Parathyroid adenoma (tissue), 2 donors: ENCODE data around the gene SUCO.

Source experiments
- H2AFZ ChIP-seq: fragments of 300-600 bp; sonication (generic); one replicate; pipeline ENCODE4 v1.7.0; 2017; ENCODE audit warnings: antibody characterized with exemption, mild to moderate bottlenecking
- H3K27ac ChIP-seq: fragments of 300-600 bp; sonication (generic); one replicate; pipeline ENCODE4 v1.7.0; 2017
- H3K27me3 ChIP-seq: fragments of 300-600 bp; sonication (generic); one replicate; pipeline ENCODE4 v1.7.0; 2017; ENCODE audit warnings: low read length; ENCODE audit not compliant: control insufficient read depth, insufficient read depth
- H3K36me3 ChIP-seq: fragments of 300-600 bp; sonication (generic); one replicate; pipeline ENCODE4 v1.7.0; 2017; ENCODE audit warnings: low read length; ENCODE audit not compliant: control insufficient read depth, insufficient read depth
- H3K4me1 ChIP-seq: fragments of 300-600 bp; sonication (generic); one replicate; pipeline ENCODE4 v1.7.0; 2017; ENCODE audit warnings: control low read depth
- H3K4me2 ChIP-seq: fragments of 300-600 bp; sonication (generic); one replicate; pipeline ENCODE4 v1.7.0; 2017; ENCODE audit warnings: low read length
- H3K4me3 ChIP-seq: fragments of 300-600 bp; sonication (generic); one replicate; pipeline ENCODE4 v1.7.0; 2017; ENCODE audit warnings: low read depth, low read length
- H3K79me2 ChIP-seq: fragments of 300-600 bp; sonication (generic); one replicate; pipeline ENCODE4 v1.7.0; 2017; ENCODE audit warnings: control low read depth
- H3K9ac ChIP-seq: fragments of 300-600 bp; sonication (generic); one replicate; pipeline ENCODE4 v1.7.0; 2017; ENCODE audit warnings: mild to moderate bottlenecking
- H3K9me3 ChIP-seq: fragments of 300-600 bp; sonication (generic); one replicate; pipeline ENCODE4 v1.7.0; 2017; ENCODE audit warnings: low read length; ENCODE audit not compliant: control insufficient read depth
- CTCF ChIP-seq: fragments of 300-600 bp; sonication (generic); IDR thresholded peaks from one replicate; pipeline ENCODE4 v1.7.0; 2017; ENCODE audit warnings: antibody characterized with exemption, mild to moderate bottlenecking
- donor health status: primary hyperparathyroidism.

The SUCO gene

GRCh38 chr1:172630868-172631267, 97.9 kb downstream of the SUCO start:
- H3K4me1 ChIP-seq: no peaks in the 10 kb centered on the region
- H3K36me3 ChIP-seq: no peaks in the 10 kb centered on the region
- H3K79me2 ChIP-seq: no peaks in the 10 kb centered on the region
- H3K27me3 ChIP-seq: no peaks in the 10 kb centered on the region
- no peak overlapping the region for H3K27ac ChIP-seq
- no peak overlapping the region for H3K9ac ChIP-seq
- TF ChIP-seq CTCF: no peak
- no peak overlapping the region for H3K4me2 ChIP-seq
- no peak overlapping the region for H3K4me3 ChIP-seq
- no peak overlapping the region for H2AFZ ChIP-seq
- no peaks in the 10 kb centered on the region for H3K9me3 ChIP-seq

DNA sequence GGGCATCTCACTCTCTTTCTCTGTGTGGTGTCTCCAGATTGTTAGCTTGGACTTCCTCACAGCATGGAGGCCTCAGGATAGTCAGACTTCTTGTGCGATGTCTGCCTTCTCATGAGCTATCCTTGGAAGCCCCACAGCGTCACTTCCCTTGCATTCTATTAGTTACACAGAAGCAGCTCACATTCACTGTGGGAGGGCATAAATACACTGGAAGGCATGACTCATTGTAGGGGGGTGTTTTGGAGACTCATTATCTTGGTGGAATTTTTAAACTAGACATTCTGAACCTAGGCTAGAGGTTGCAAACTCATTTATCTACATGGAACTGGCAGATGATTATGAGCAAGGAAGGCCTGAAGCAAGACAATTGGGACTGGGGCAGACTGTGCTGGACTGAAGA, 104.6 kb downstream of the SUCO start:
- Histone ChIP-seq H3K9me3 (no peaks in the 10 kb centered on the region), H2AFZ (no peak overlapping the region), H3K4me1 (no peaks in the 10 kb centered on the region), H3K79me2 (no peaks in the 10 kb centered on the region), H3K27me3 (no peaks in the 10 kb centered on the region), H3K4me2 (no peak overlapping the region), H3K9ac (no peak overlapping the region), H3K4me3 (no peak overlapping the region), H3K36me3 (no peaks in the 10 kb centered on the region), H3K27ac (no peak overlapping the region)
- TF ChIP-seq CTCF: no peak

GRCh38 chr1:172638249-172638648, 105.3 kb downstream of the SUCO start:
- H3K4me3 ChIP-seq: no peak overlapping the region
- H3K27me3 ChIP-seq: no peaks in the 10 kb centered on the region
- TF ChIP-seq CTCF: no peak
- no peak overlapping the region for H3K27ac ChIP-seq
- H3K9me3 ChIP-seq: no peaks in the 10 kb centered on the region
- H2AFZ ChIP-seq: no peak overlapping the region
- no peak overlapping the region for H3K4me2 ChIP-seq
- H3K36me3 ChIP-seq: no peaks in the 10 kb centered on the region
- no peak overlapping the region for H3K9ac ChIP-seq
- no peaks in the 10 kb centered on the region for H3K4me1 ChIP-seq
- H3K79me2 ChIP-seq: no peaks in the 10 kb centered on the region

GRCh38 chr1:172638885-172639831, 106.2 kb downstream of the SUCO start:
- H3K79me2 ChIP-seq: no peaks in the 10 kb centered on the region
- no peak for TF ChIP-seq CTCF
- no peaks in the 10 kb centered on the region for H3K4me1 ChIP-seq
- H3K9me3 ChIP-seq: no peaks in the 10 kb centered on the region
- no peaks in the 10 kb centered on the region for H3K36me3 ChIP-seq
- H2AFZ ChIP-seq: no peak overlapping the region
- no peak overlapping the region for H3K9ac ChIP-seq
- H3K4me2 ChIP-seq: no peak overlapping the region
- H3K27ac ChIP-seq: no peak overlapping the region
- no peak overlapping the region for H3K4me3 ChIP-seq
- H3K27me3 ChIP-seq: no peaks in the 10 kb centered on the region

DNA sequence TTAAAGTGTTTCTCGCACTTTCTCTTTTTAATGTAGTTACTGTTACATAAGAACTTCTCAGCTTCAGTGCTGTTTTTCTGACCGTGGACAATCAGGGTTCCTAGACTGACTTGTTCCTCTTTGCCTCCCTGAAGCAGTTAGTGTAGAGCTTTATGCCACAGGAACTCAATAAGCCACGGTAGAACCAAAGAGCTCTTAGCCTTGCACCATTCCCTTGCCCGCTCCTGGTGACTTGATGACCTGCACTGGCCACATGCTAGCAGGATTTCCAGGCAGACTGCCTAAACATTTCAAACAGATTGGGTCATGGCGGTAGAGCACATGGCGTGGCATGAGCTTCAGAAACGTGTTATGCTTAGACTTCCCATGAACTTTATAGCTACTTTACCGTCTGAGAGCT, 107.2 kb downstream of the SUCO start:
- H3K4me3 ChIP-seq: no peak overlapping the region
- no peak for TF ChIP-seq CTCF
- no peaks in the 10 kb centered on the region for H3K4me1 ChIP-seq
- no peak overlapping the region for H2AFZ ChIP-seq
- no peaks in the 10 kb centered on the region for H3K9me3 ChIP-seq
- no peaks in the 10 kb centered on the region for H3K36me3 ChIP-seq
- H3K27ac ChIP-seq: no peak overlapping the region
- no peak overlapping the region for H3K9ac ChIP-seq
- no peak overlapping the region for H3K4me2 ChIP-seq
- H3K27me3 ChIP-seq: no peaks in the 10 kb centered on the region
- H3K79me2 ChIP-seq: no peaks in the 10 kb centered on the region
